Cardiac muscle cell (in vitro differentiated cells and primary cell): Measurements from ENCODE around the gene SERPINE1. TPM values are rescaled to one million over a fixed set of nuclear protein-coding genes. Genes with fewer than 3 reads are reported as not detected.

Experiments used
- DNase-seq, 2 donors: peaks; one replicate each; pipeline versions ENCODE4 v3.0.0 to v3.0.0-alpha.2; 2010 to 2017; ENCODE audit warnings: low read depth in 1 of 2, low spot score in 1 of 2
- H3K27ac ChIP-seq: fragments of 200-600 bp; sonication (generic); 2 replicates; pipeline ENCODE4 v1.5.1; 2016
- H3K27me3 ChIP-seq: fragments of 200-600 bp; sonication (generic); 2 replicates; pipeline ENCODE4 v1.6.0; 2016; ENCODE audit warnings: control low read depth
- H3K36me3 ChIP-seq: fragments of 200-600 bp; sonication (generic); 2 replicates; pipeline ENCODE4 v1.5.1; 2016; ENCODE audit warnings: control low read depth
- H3K4me1 ChIP-seq: fragments of 200-600 bp; sonication (generic); 2 replicates; pipeline ENCODE4 v1.8.1; 2017; ENCODE audit warnings: low read depth, mild to moderate bottlenecking, mixed run types
- H3K4me3 ChIP-seq: fragments of 200-600 bp; sonication (generic); 2 replicates; pipeline ENCODE4 v1.5.1; 2016; ENCODE audit warnings: mild to moderate bottlenecking
- H3K9me3 ChIP-seq: fragments of 200-600 bp; sonication (generic); 2 replicates; pipeline ENCODE4 v1.5.1; 2017; ENCODE audit warnings: low read depth, mild to moderate bottlenecking, control low read depth
- CTCF ChIP-seq: IDR thresholded peaks from 2 replicates; pipeline ENCODE4 v1.5.1; 2012; ENCODE audit warnings: low read depth, mild to moderate bottlenecking, low read length
- polyA plus RNA-seq: library from polyadenylated mRNA; unstranded; fragments of >200 nt; fragmentation: Nextera tagmentation; extraction: Ambion mirVana; gene quantifications from 2 replicates; pipeline ENCODE4 v1.2.1, GENCODE V29; 2016
- total RNA-seq: library from RNA; depleted of rRNA; stranded (reverse); fragments of >200 nt; gene quantifications from 2 replicates; pipeline ENCODE4 v1.2.3, GENCODE V29; 2016

The SERPINE1 gene
- total and polyA plus RNA-seq, 2 experiments from 2014 or later = 1.1 to 1.9 TPM

- Histone ChIP-seq H3K36me3 (no peaks in the 10 kb centered on the region), H3K27ac (no peak overlapping the region), H3K4me1 (peaks cover 9% of the 10 kb centered on the region), H3K27me3 (peaks cover 100% of the 10 kb centered on the region), H3K4me3 (no peak overlapping the region), H3K9me3 (no peaks in the 10 kb centered on the region)
- DNase-seq = no peak
- no peak for TF ChIP-seq CTCF
These were observed 47.5 kb downstream of the SERPINE1 start for GRCh38 chr7:101174322-101174854.

GRCh38 chr7:101175664-101176063, 48.8 kb downstream of the SERPINE1 start:
- no peak for TF ChIP-seq CTCF
- H3K4me1 ChIP-seq = peaks cover 11% of the 10 kb centered on the region
- no peak overlapping the region for H3K4me3 ChIP-seq
- no peak overlapping the region for H3K27ac ChIP-seq
- no peaks in the 10 kb centered on the region for H3K9me3 ChIP-seq
- no peak for DNase-seq
- H3K36me3 ChIP-seq = no peaks in the 10 kb centered on the region
- peaks cover 100% of the 10 kb centered on the region for H3K27me3 ChIP-seq

- Histone ChIP-seq H3K9me3 (no peaks in the 10 kb centered on the region), H3K36me3 (no peaks in the 10 kb centered on the region), H3K27me3 (peaks cover 88% of the 10 kb centered on the region), H3K4me3 (no peak overlapping the region), H3K27ac (no peak overlapping the region), H3K4me1 (peaks cover 11% of the 10 kb centered on the region)
- peak in 1 of 2 donors; percentile 57 for DNase-seq
- no peak for TF ChIP-seq CTCF
These were observed 50.7 kb downstream of the SERPINE1 start for GRCh38 chr7:101177644-101178043.

- H3K36me3 ChIP-seq = no peaks in the 10 kb centered on the region
- TF ChIP-seq CTCF = no peak
- no peaks in the 10 kb centered on the region for H3K9me3 ChIP-seq
- H3K27ac ChIP-seq = no peak overlapping the region
- no peak for DNase-seq
- peaks cover 5% of the 10 kb centered on the region for H3K4me1 ChIP-seq
- H3K4me3 ChIP-seq = peak overlapping the region; percentile 13
- H3K27me3 ChIP-seq = peaks cover 74% of the 10 kb centered on the region
These were observed 52.2 kb downstream of the SERPINE1 start for GRCh38 chr7:101179117-101179516.

GRCh38 chr7:101179713-101180112, 52.8 kb downstream of the SERPINE1 start:
- no peak for TF ChIP-seq CTCF
- Histone ChIP-seq H3K4me1 (peaks cover 5% of the 10 kb centered on the region), H3K9me3 (no peaks in the 10 kb centered on the region), H3K4me3 (peak overlapping the region; percentile 15), H3K27me3 (peaks cover 71% of the 10 kb centered on the region), H3K27ac (no peak overlapping the region), H3K36me3 (no peaks in the 10 kb centered on the region)
- DNase-seq = no peak
